GM21526 (cell line): ENCODE results near the gene PTN.
"Not testable (repeated sequence)": the region's sequence is repeated elsewhere in the genome, so short reads cannot be mapped to it uniquely, and the experiment has no call there.

Experiments
- ATAC-seq: cut with Tn5 transposase; IDR thresholded peaks from one replicate; pipeline ENCODE4 v1.9.1; 2021; ENCODE audit warnings: moderate library complexity; ENCODE audit not compliant: unreplicated experiment, low FRiP score

Gene PTN

GRCh38 chr7:137196648-137197047, 146.9 kb downstream of the PTN start:
- no peak for ATAC-seq

- no peak for ATAC-seq
Observed at GRCh38 chr7:137195996-137196395, 147.5 kb downstream of the PTN start.

- not testable (repeated sequence) for ATAC-seq
Observed at GRCh38 chr7:137181619-137182018, 161.9 kb downstream of the PTN start.
